Measurements from ENCODE around the gene MORN1. TPM values are rescaled to one million over a fixed set of nuclear protein-coding genes. Genes with fewer than 3 reads are reported as not detected.
A peak's percentile ranks its signal among the peaks of the same experiment; 100 is the strongest.

Gene MORN1
- total and polyA plus RNA-seq, 9 of the 15 experiments (the other 6 are each of a cell fraction or from before 2014, with no cell fraction given): 0.24 to 9.3 (median 4.2) TPM

DNA sequence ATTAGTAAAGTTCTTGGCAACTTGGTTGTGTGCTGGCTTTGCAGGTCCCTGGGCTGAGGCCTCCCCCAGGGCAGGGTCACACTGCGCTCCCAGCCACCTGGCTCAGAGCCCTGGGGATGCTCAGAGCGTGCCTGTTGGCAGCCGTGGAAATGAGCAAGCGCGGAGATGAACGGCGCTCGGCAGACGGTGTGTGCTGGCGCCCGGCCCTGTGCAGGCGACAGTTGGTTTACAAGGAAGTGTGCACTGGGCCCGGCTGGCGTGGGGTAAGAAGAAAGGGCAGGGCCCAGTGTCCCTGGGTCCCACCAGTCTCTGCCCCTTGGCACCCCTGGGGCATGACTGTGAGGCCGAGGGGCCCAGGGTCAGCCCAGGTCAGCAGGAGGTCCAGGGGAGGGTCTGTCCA lies 46.7 kb upstream of the MORN1 start:
- Histone ChIP-seq H3K4me1 (replicated peaks in 1 of 2; ENCODE audit: control insufficient read depth in 2 of 2, insufficient read depth in 2 of 2, low read length in 2 of 2) (peaks cover 0 to 34% of the 10 kb centered on the region in 2 experiments; a peak in 2 of 5 replicates), H2AFZ (ENCODE audit: low read depth, low read length) (no peak overlapping the region), H3K9me3 (replicated peaks; ENCODE audit: control insufficient read depth, insufficient read depth, low read depth, low read length) (no peaks in the 10 kb centered on the region), H3K9me1 (ENCODE audit: control insufficient read depth, insufficient read depth, low read length) (no peaks in the 10 kb centered on the region), H3K27me3 (ENCODE audit: control insufficient read depth in 2 of 2, insufficient read depth in 2 of 2, low read length in 2 of 2) (peaks cover 26 to 74% of the 10 kb centered on the region in 2 experiments), H3K36me3 (ENCODE audit: control insufficient read depth, insufficient read depth, low read length) (no peaks in the 10 kb centered on the region), H3K27ac (ENCODE audit: extremely low read depth, low read depth, low read length) (no peak overlapping the region), H4K20me1 (replicated peaks; ENCODE audit: control insufficient read depth, insufficient read depth, low read length) (no peaks in the 10 kb centered on the region; the same call in 1 of the 2 replicates), H3K79me2 (ENCODE audit: control insufficient read depth, insufficient read depth, low read length) (no peaks in the 10 kb centered on the region), H3K4me2 (ENCODE audit: insufficient read depth, low read length) (no peak overlapping the region), H3K9ac (ENCODE audit: insufficient read depth in 1 of 2, low read depth in 2 of 2, low read length in 2 of 2) (no peak overlapping the region), H3K4me3 (no peak overlapping the region)
- in situ Hi-C loops (cut with MboI) (no loop called here), intact Hi-C loops (cut with micrococcal nuclease) (no loop called here)
- no peak for DNase-seq (ENCODE audit: extremely low read depth in 1 of 4, low spot score in 3 of 4)
- 5% methylated on average over 15 of the region's 15 CpGs for WGBS (ENCODE audit: insufficient coverage, low coverage, missing lambda C conversion rate)
- no peak for ATAC-seq
- no TSS peak for BruUV-seq (replicated peaks)
- ChIA-PET POLR2A (no interaction called here), CTCF (ENCODE audit: low intra/inter-chr PET ratio) (no interaction called here)
- no peak for TF ChIP-seq ZBTB7A (IDR thresholded peaks at IDR 0.05; ENCODE audit: borderline replicate concordance, control insufficient read depth, low read depth, low read length)
- FAIRE-seq: no peak

DNA sequence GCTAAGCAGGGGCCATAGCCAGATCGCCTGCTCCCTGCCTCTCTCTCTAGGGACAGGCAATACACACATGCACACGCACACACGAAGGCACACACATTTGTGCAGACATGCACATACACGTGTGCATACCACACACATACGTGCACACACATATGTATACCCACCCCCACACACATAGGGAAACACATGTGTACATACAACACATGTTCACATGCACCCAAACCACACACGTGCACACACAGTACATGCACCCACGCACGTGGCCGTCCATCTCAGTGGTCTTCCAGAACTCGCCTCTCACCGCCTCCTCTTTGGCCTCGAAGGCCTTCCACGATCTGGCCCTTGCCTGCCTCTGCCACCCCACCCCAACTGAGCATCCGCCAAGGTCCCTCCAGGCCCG lies 46.3 kb upstream of the MORN1 start:
- DNase-seq (ENCODE audit: extremely low read depth in 1 of 4, low spot score in 3 of 4): no peak
- Histone ChIP-seq H3K4me1 (replicated peaks in 1 of 2; ENCODE audit: control insufficient read depth in 2 of 2, insufficient read depth in 2 of 2, low read length in 2 of 2) (peaks cover 0 to 31% of the 10 kb centered on the region in 2 experiments; a peak in 2 of 5 replicates), H3K9me3 (replicated peaks; ENCODE audit: control insufficient read depth, insufficient read depth, low read depth, low read length) (no peaks in the 10 kb centered on the region), H2AFZ (ENCODE audit: low read depth, low read length) (no peak overlapping the region), H3K9me1 (ENCODE audit: control insufficient read depth, insufficient read depth, low read length) (no peaks in the 10 kb centered on the region), H3K4me3 (no peak overlapping the region), H4K20me1 (replicated peaks; ENCODE audit: control insufficient read depth, insufficient read depth, low read length) (no peaks in the 10 kb centered on the region; the same call in 1 of the 2 replicates), H3K27me3 (ENCODE audit: control insufficient read depth in 2 of 2, insufficient read depth in 2 of 2, low read length in 2 of 2) (peaks cover 26 to 74% of the 10 kb centered on the region in 2 experiments), H3K36me3 (ENCODE audit: control insufficient read depth, insufficient read depth, low read length) (no peaks in the 10 kb centered on the region), H3K79me2 (ENCODE audit: control insufficient read depth, insufficient read depth, low read length) (no peaks in the 10 kb centered on the region), H3K4me2 (ENCODE audit: insufficient read depth, low read length) (no peak overlapping the region), H3K27ac (ENCODE audit: extremely low read depth, low read depth, low read length) (no peak overlapping the region), H3K9ac (ENCODE audit: insufficient read depth in 1 of 2, low read depth in 2 of 2, low read length in 2 of 2) (no peak overlapping the region)
- in situ Hi-C loops (cut with MboI): no loop called here
- ChIA-PET POLR2A (no interaction called here), CTCF (ENCODE audit: low intra/inter-chr PET ratio) (no interaction called here)
- WGBS (ENCODE audit: insufficient coverage, low coverage, missing lambda C conversion rate): under 1% methylated on average over 15 of the region's 15 CpGs
- no TSS peak for BruUV-seq (replicated peaks)
- no peak for ATAC-seq
- intact Hi-C loops (cut with micrococcal nuclease): no loop called here
- TF ChIP-seq ZNF140 (CRISPR knock-in tag; IDR thresholded peaks at IDR 0.05) (no peak), PTBP1 (IDR thresholded peaks at IDR 0.05; ENCODE audit: low read depth, low read length) (no peak), KDM1A (IDR thresholded peaks at IDR 0.05) (no peak), U2AF1 (optimal IDR thresholded peaks at IDR 0.05; ENCODE audit: low read depth, low read length) (no peak), CSDE1 (IDR thresholded peaks at IDR 0.05) (no peak), GATAD2B (IDR thresholded peaks at IDR 0.05; ENCODE audit: borderline replicate concordance) (no peak), POLR3G (IDR thresholded peaks at IDR 0.05; ENCODE audit: extremely low read depth, insufficient read length, insufficient replicate concordance) (no peak), EGR1 (conservative IDR thresholded peaks at IDR 0.05) (0 out of 2 replicates have a peak, but pooled peaks have one; percentile 21), HCFC1 (IDR thresholded peaks at IDR 0.05; ENCODE audit: low read depth, low read length) (no peak), MECOM (CRISPR knock-in tag; IDR thresholded peaks at IDR 0.05) (no peak), SMARCA5 (IDR thresholded peaks at IDR 0.05) (no peak)
- TF ChIP-seq, protein P1, sequence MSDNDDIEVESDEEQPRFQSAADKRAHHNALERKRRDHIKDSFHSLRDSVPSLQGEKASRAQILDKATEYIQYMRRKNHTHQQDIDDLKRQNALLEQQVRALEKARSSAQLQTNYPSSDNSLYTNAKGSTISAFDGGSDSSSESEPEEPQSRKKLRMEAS (CRISPR knock-in tag; IDR thresholded peaks at IDR 0.05): 0 out of 2 replicates have a peak, but pooled peaks have one; percentile 18
- TF ChIP-seq, protein P2, sequence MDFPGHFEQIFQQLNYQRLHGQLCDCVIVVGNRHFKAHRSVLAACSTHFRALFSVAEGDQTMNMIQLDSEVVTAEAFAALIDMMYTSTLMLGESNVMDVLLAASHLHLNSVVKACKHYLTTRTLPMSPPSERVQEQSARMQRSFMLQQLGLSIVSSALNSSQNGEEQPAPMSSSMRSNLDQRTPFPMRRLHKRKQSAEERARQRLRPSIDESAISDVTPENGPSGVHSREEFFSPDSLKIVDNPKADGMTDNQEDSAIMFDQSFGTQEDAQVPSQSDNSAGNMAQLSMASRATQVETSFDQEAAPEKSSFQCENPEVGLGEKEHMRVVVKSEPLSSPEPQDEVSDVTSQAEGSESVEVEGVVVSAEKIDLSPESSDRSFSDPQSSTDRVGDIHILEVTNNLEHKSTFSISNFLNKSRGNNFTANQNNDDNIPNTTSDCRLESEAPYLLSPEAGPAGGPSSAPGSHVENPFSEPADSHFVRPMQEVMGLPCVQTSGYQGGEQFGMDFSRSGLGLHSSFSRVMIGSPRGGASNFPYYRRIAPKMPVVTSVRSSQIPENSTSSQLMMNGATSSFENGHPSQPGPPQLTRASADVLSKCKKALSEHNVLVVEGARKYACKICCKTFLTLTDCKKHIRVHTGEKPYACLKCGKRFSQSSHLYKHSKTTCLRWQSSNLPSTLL (IDR thresholded peaks at IDR 0.05): no peak
- no peak for FAIRE-seq

Data from K562 (cell line).